GM12874 (cell line): ENCODE results near the gene UNC5B.

Source experiments
- CTCF ChIP-seq: IDR thresholded peaks from 2 replicates; pipeline ENCODE4 v1.5.1; 2011; ENCODE audit warnings: low read depth, mild to moderate bottlenecking, control low read depth, low read length, moderate library complexity; ENCODE audit not compliant: insufficient read depth

Gene UNC5B

GRCh38 chr10:71207578-71207977, 4.8 kb upstream of the UNC5B start:
- TF ChIP-seq CTCF, result no peak

GRCh38 chr10:71209352-71209715, 3.0 kb upstream of the UNC5B start:
- TF ChIP-seq CTCF, result no peak

GRCh38 chr10:71209731-71210541, 2.4 kb upstream of the UNC5B start:
- no peak for TF ChIP-seq CTCF

GRCh38 chr10:71210542-71210871, 1.9 kb upstream of the UNC5B start:
- TF ChIP-seq CTCF, result no peak

GRCh38 chr10:71211053-71211452, 1.3 kb upstream of the UNC5B start:
- no peak for TF ChIP-seq CTCF

GRCh38 chr10:71211775-71212317, 524 bp upstream of the UNC5B start:
- no peak for TF ChIP-seq CTCF

GRCh38 chr10:71213127-71213621, 804 bp downstream of the UNC5B start:
- no peak for TF ChIP-seq CTCF
